GM06990 (cell line): Measurements from ENCODE around the gene HERC3.

ENCODE experiments used
- DNase-seq: peaks from one replicate; pipeline ENCODE4 v3.0.0-alpha.2; 2011; ENCODE audit not compliant: insufficient read length; ENCODE audit errors: extremely low read depth
- H3K27me3 ChIP-seq: replicated peaks from 2 replicates; pipeline ENCODE4 v1.6.0; 2011; ENCODE audit warnings: low read length; ENCODE audit not compliant: control insufficient read depth, insufficient read depth
- H3K36me3 ChIP-seq: 2 replicates; pipeline ENCODE4 v1.5.1; 2011; ENCODE audit warnings: low read length; ENCODE audit not compliant: control insufficient read depth, insufficient read depth
- H3K4me3 ChIP-seq: replicated peaks from 2 replicates; pipeline ENCODE4 v1.5.1; 2011; ENCODE audit warnings: low read depth, mild to moderate bottlenecking, control low read depth, low read length
- CTCF ChIP-seq: IDR thresholded peaks from 2 replicates; pipeline ENCODE4 v1.5.1; 2011; ENCODE audit warnings: low read length, control low read depth, mild to moderate bottlenecking, inconsistent platforms; ENCODE audit not compliant: insufficient read depth, poor library complexity, severe bottlenecking

Gene HERC3

GRCh38 chr4:88725986-88726385 lies 133.7 kb downstream of the HERC3 start:
- Histone ChIP-seq H3K36me3 (no peaks in the 10 kb centered on the region), H3K4me3 (no peak overlapping the region)
- no peak for DNase-seq

GRCh38 chr4:88728146-88728545 lies 135.9 kb downstream of the HERC3 start:
- TF ChIP-seq CTCF: no peak
- DNase-seq: no peak
- H3K27me3 ChIP-seq: no peaks in the 10 kb centered on the region
- H3K4me3 ChIP-seq: no peak overlapping the region
- no peaks in the 10 kb centered on the region for H3K36me3 ChIP-seq

More at GRCh38 chr4:88725986-88726385, 133.7 kb downstream of the HERC3 start:
- TF ChIP-seq CTCF: no peak
- H3K27me3 ChIP-seq: no peaks in the 10 kb centered on the region

- Histone ChIP-seq H3K36me3 (no peaks in the 10 kb centered on the region), H3K4me3 (no peak overlapping the region), H3K27me3 (no peaks in the 10 kb centered on the region)
- no peak for DNase-seq
- no peak for TF ChIP-seq CTCF
These were observed 137.0 kb downstream of the HERC3 start for GRCh38 chr4:88729146-88729760.

GRCh38 chr4:88730811-88731210 lies 138.5 kb downstream of the HERC3 start:
- no peak overlapping the region for H3K4me3 ChIP-seq
- no peak for TF ChIP-seq CTCF
- DNase-seq: no peak
- H3K27me3 ChIP-seq: no peaks in the 10 kb centered on the region
- no peaks in the 10 kb centered on the region for H3K36me3 ChIP-seq

GRCh38 chr4:88731381-88731780 lies 139.1 kb downstream of the HERC3 start:
- no peaks in the 10 kb centered on the region for H3K36me3 ChIP-seq
- DNase-seq: no peak
- TF ChIP-seq CTCF: no peak
- H3K27me3 ChIP-seq: no peaks in the 10 kb centered on the region
- H3K4me3 ChIP-seq: no peak overlapping the region
